Skeletal muscle satellite cell (primary cell): ENCODE measurements around the gene CALD1. TPM values are rescaled to one million over a fixed set of nuclear protein-coding genes. Genes with fewer than 3 reads are reported as not detected.

Source experiments
- H3K27me3 ChIP-seq: 2 replicates; pipeline ENCODE4 v1.7.0; 2013; ENCODE audit warnings: low read length; ENCODE audit not compliant: control insufficient read depth, insufficient read depth
- H3K36me3 ChIP-seq: 2 replicates; pipeline ENCODE4 v1.7.0; 2013; ENCODE audit warnings: mild to moderate bottlenecking, control low read depth, low read length; ENCODE audit not compliant: insufficient read depth
- H3K4me1 ChIP-seq: 2 replicates; pipeline ENCODE4 v1.7.0; 2013; ENCODE audit warnings: low read length; ENCODE audit not compliant: control insufficient read depth, insufficient read depth
- H3K4me2 ChIP-seq: 2 replicates; pipeline ENCODE4 v1.7.0; 2013; ENCODE audit warnings: mild to moderate bottlenecking, low read length
- H3K4me3 ChIP-seq: 2 replicates; pipeline ENCODE4 v1.7.0; 2013; ENCODE audit warnings: low read length
- H3K9ac ChIP-seq: 2 replicates; pipeline ENCODE4 v1.7.0; 2013; ENCODE audit warnings: mild to moderate bottlenecking, low read depth, low read length, moderate library complexity
- H3K9me3 ChIP-seq: replicated peaks from 2 replicates; pipeline ENCODE4 v1.7.0; 2013; ENCODE audit warnings: mild to moderate bottlenecking, control low read depth, low read length
- total RNA-seq: library from RNA; depleted of rRNA; stranded (reverse); fragments of >200 nt; gene quantifications from 2 replicates; pipeline ENCODE4 v1.2.3, GENCODE V29; 2012; rRNA removed

Gene CALD1
- 101 and 103 TPM in 2 replicates for total RNA-seq

DNA sequence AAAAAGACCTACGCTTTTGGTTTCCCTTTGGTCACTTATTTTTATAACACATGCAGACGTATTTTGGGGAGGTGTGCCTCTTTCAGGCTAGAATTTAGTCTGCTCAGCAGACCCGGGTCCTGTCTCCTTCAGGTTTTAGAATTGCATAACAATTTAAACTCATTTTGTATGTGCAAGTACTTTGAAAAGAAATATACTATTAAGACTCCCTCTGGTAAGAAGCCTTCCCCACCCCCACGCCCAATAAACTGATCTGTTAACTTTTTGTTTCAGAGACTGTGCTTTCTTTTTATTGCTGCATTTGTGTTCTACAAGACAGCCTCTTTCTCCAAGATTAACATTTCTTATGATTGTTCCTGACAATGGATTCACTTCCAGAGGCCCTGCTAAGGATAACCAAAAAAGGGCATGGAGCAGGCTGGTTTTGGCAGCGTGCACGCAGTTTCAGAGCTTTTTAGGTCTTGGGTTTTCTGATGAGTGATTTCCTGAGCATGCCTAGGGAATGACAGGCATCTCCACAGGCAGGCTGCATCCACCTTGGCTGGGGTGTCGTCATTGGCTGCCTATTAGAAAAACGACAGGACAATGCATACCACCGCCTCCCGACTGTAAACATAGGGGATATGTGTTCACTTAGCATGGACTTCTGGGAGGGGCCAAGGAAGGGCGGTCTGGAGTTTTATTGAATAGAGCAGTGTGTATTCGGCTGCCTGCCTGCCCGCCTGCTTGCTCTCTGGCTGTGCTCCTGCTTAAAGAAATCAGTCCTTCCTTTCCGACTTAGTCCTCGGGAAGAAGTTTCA is at the start of gene CALD1:
Gene CALD1 (plus strand): TSS at position 694 of the 800 bp plus-strand sequence. CDS start 88,100 bp downstream, outside the sequence.
- peak within 1 kb of the TSS; percentile 78 for H3K4me3 ChIP-seq
- H3K4me2 ChIP-seq, result peak within 1 kb of the TSS; percentile 88
- H3K9me3 ChIP-seq, result no peaks in the 10 kb centered on the region
- H3K27me3 ChIP-seq, result no peaks in the 10 kb centered on the region
- peaks cover 16% of the 10 kb centered on the region for H3K36me3 ChIP-seq
- H3K9ac ChIP-seq, result peak within 1 kb of the TSS; percentile 91
- peaks cover 36% of the 10 kb centered on the region for H3K4me1 ChIP-seq

DNA sequence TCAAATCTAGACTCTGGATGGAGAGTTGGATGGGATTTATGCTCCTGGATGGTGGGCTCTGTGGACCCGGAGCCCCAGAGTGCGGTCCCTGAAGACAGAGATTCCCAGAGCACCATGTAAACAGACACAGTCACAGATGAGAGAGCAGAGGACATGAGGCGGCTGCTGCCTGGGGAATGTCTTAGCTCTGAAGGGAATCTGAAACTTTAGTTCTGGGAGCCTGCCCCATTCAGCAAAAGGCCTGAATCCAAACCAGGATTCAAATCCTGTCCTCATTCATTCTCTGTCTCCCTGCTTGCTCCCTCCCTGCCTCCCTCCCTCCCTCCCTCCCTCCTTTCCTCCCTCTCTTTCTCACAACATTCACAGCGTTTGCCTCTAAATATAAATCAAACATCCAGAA is 49.5 kb upstream of the CALD1 start:
- Histone ChIP-seq H3K4me3 (no peak overlapping the region), H3K4me2 (peak overlapping the region; percentile 33), H3K36me3 (no peaks in the 10 kb centered on the region), H3K27me3 (no peaks in the 10 kb centered on the region), H3K4me1 (peaks cover 15% of the 10 kb centered on the region), H3K9me3 (no peaks in the 10 kb centered on the region), H3K9ac (peak overlapping the region; percentile 30)

GRCh38 chr7:134730411-134730829 is 49.0 kb upstream of the CALD1 start:
- Histone ChIP-seq H3K27me3 (no peaks in the 10 kb centered on the region), H3K36me3 (no peaks in the 10 kb centered on the region), H3K9me3 (no peaks in the 10 kb centered on the region), H3K4me2 (peak overlapping the region; percentile 33), H3K9ac (peak overlapping the region; percentile 30), H3K4me3 (no peak overlapping the region), H3K4me1 (peaks cover 15% of the 10 kb centered on the region)

DNA sequence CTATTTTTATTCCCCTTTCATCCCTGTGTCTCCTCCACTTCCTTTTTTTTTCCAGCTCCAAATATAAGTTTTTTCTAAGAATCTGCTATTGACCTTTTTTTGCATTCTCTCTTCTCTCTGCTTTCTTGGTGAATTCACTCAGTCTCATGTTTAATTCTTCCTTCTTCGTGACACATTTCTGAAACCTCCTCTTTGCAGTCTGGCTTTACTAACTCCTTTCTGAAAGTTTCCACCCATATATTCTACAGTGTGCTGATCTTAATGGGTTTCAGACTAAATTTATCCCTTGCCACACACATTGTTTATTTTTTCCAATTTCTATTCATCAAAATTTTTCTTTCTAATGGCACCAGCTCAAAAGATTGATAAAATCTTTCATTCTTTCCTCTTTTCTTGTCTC is 47.8 kb upstream of the CALD1 start:
- H3K36me3 ChIP-seq, result no peaks in the 10 kb centered on the region
- H3K4me1 ChIP-seq, result peaks cover 15% of the 10 kb centered on the region
- H3K4me2 ChIP-seq, result no peak overlapping the region

DNA sequence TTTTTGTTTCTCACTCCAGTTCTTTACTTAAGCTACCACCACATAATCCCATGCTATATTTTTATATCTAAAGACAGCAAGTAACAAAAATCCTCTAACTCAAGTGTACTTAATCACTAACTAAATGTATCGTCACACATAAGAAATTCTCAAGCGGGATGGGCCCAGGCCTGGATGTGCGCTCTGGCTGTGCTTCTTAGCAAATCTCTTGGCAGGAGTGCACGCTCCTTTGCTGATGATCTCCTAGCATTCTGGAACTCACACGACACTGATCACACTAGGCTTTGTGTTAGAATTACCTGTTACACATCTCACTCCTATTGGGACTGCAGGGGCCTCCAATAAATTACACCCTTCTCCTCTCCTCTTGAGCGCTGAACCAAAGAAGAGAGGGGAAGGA is 46.7 kb upstream of the CALD1 start:
- no peak overlapping the region for H3K4me3 ChIP-seq
- no peak overlapping the region for H3K9ac ChIP-seq
- no peaks in the 10 kb centered on the region for H3K27me3 ChIP-seq
- H3K36me3 ChIP-seq, result no peaks in the 10 kb centered on the region
- H3K4me2 ChIP-seq, result no peak overlapping the region
- H3K4me1 ChIP-seq, result peaks cover 19% of the 10 kb centered on the region
- H3K9me3 ChIP-seq, result no peaks in the 10 kb centered on the region

More for the DNA sequence above, 47.8 kb upstream of the CALD1 start:
- Histone ChIP-seq H3K4me3 (no peak overlapping the region), H3K9me3 (no peaks in the 10 kb centered on the region), H3K9ac (no peak overlapping the region), H3K27me3 (no peaks in the 10 kb centered on the region)

GRCh38 chr7:134736381-134736780 is 43.1 kb upstream of the CALD1 start:
- Histone ChIP-seq H3K4me3 (no peak overlapping the region), H3K27me3 (no peaks in the 10 kb centered on the region), H3K4me2 (no peak overlapping the region), H3K4me1 (peaks cover 14% of the 10 kb centered on the region), H3K9me3 (no peaks in the 10 kb centered on the region), H3K9ac (no peak overlapping the region), H3K36me3 (no peaks in the 10 kb centered on the region)

- peaks cover 27% of the 10 kb centered on the region for H3K4me1 ChIP-seq
- H3K9ac ChIP-seq, result peak overlapping the region; percentile 59
- no peaks in the 10 kb centered on the region for H3K36me3 ChIP-seq
- peak overlapping the region; percentile 54 for H3K4me2 ChIP-seq
- H3K4me3 ChIP-seq, result peak overlapping the region; percentile 17
- no peaks in the 10 kb centered on the region for H3K27me3 ChIP-seq
- no peaks in the 10 kb centered on the region for H3K9me3 ChIP-seq
Measured at GRCh38 chr7:134737566-134738345, 41.7 kb upstream of the CALD1 start.

DNA sequence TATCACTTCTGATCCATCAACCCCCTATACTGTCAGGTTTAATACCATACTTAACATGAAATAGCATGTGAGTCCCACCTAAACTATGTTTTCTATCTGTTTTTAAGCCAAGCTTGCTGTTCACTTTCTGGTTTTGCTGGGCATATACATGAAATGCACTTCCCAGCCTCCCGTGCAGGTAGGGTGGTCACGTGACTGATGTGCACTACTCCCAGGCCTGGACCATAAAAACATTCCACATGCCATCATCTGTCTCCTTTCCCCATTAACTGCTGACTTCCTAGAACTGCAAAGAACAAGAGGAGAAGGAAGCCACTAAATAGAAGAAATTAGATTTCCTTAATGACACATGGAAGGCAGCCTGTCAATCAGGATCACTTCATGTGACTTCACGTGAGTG is 40.1 kb upstream of the CALD1 start:
- no peaks in the 10 kb centered on the region for H3K9me3 ChIP-seq
- no peak overlapping the region for H3K4me2 ChIP-seq
- no peak overlapping the region for H3K4me3 ChIP-seq
- H3K4me1 ChIP-seq, result peaks cover 34% of the 10 kb centered on the region
- no peaks in the 10 kb centered on the region for H3K36me3 ChIP-seq
- H3K27me3 ChIP-seq, result no peaks in the 10 kb centered on the region
- no peak overlapping the region for H3K9ac ChIP-seq

DNA sequence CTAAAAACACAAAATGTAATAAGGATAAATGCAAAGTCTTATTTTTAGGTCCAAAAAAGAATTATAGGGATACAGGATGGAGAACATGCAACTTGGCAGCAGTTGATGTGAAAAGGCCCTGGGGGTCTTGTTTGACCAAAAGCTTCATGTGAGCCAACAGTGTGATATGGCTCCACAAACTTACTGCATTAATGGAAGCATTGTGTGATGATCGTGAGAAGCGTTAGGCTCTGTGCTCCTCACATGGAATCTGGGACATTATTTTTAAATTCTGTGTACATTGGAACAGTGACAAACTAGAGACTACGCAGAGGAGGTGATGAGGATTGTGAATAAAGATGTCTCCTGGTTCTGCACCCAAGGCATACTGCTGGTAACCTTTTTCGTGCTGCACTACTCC is 39.1 kb upstream of the CALD1 start:
- peaks cover 34% of the 10 kb centered on the region for H3K4me1 ChIP-seq

DNA sequence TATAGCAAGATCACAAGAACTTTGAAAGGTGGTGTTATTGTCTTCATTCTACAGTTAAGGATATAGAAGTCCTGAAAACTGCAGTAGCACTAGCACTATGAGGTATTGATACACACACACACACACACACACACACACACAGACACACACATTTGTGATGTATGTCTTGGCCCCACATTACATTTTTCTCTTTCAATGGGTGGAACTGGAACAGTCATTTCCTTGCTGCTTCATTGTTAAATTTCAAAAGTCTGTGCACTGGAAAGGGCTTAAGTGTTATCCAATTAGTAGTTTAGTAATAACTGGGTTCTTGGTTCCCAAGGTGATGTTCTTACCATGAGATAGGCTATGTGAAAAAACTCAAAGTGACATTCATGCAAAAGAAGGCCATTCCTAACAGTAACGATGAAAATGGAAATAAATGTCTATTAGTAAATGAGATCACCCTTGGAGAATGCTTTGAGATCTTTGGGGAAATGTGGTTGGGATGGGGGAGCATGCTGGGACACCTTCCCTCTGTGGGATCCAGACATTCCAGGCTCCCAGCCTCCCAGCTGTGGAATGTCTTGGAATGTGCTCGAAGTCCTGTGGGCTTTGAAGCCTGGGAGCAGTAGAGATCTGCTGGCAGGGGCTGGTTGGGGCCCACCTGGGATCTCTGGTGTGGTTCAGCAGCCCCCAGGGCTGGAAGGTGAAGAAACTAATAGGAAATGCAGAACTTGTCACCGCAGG is 37.4 kb upstream of the CALD1 start:
- Histone ChIP-seq H3K9me3 (no peaks in the 10 kb centered on the region), H3K4me2 (peak overlapping the region; percentile 7), H3K36me3 (no peaks in the 10 kb centered on the region), H3K4me1 (peaks cover 34% of the 10 kb centered on the region), H3K27me3 (no peaks in the 10 kb centered on the region), H3K9ac (peak overlapping the region; percentile 59), H3K4me3 (no peak overlapping the region)

More for the DNA sequence above, 39.1 kb upstream of the CALD1 start:
- H3K27me3 ChIP-seq, result no peaks in the 10 kb centered on the region
- H3K4me2 ChIP-seq, result no peak overlapping the region
- H3K4me3 ChIP-seq, result no peak overlapping the region
- no peak overlapping the region for H3K9ac ChIP-seq
- no peaks in the 10 kb centered on the region for H3K9me3 ChIP-seq
- H3K36me3 ChIP-seq, result no peaks in the 10 kb centered on the region

DNA sequence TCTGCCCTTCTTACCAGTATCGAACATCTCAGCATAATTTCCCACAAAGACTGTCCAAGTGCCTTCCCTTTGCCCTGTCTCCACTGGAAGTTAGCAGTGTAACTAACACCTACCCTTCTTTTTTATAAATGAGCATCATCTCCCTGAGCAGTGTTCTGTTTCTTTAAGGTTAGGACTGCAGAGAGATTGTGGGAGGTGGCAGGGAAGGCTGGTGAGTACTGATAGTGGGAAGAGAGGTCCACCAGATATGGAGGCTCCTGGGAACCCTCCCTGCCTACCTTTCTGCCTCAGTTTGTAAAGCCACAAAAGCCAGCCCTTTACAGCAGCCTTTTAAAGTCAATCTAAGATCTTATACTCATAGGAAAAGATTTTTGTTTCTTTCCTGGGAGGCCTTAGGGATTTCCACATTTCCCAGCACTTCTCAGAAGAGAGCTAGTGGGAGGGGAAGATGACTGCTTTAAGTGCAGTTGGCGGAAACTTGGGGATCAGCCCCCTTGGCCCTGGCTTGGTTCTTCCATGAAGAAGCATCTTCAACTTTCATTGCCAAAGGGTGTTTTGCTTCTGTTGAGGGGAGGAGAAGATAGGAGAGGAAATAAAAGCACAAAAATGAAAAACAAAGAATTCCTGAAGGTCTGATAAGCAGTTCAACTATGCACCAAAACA is 36.6 kb upstream of the CALD1 start:
- Histone ChIP-seq H3K36me3 (no peaks in the 10 kb centered on the region), H3K9ac (peak overlapping the region; percentile 59), H3K4me2 (peak overlapping the region; percentile 7), H3K4me3 (no peak overlapping the region), H3K9me3 (no peaks in the 10 kb centered on the region), H3K4me1 (peaks cover 29% of the 10 kb centered on the region), H3K27me3 (no peaks in the 10 kb centered on the region)
